KMS-11 (cell line): Measurements from ENCODE around the gene NBEAL1.

ENCODE experiments used
- H2AFZ ChIP-seq: fragments of 200-600 bp; sonication (generic); 2 replicates; pipeline ENCODE4 v1.6.1; 2016; ENCODE audit warnings: antibody characterized with exemption, mixed run types, low read depth
- H3K27ac ChIP-seq: fragments of 200-600 bp; sonication (generic); 2 replicates; pipeline ENCODE4 v1.6.1; 2016; ENCODE audit warnings: mild to moderate bottlenecking, mixed run types
- H3K27me3 ChIP-seq: fragments of 200-600 bp; sonication (generic); 2 replicates; pipeline ENCODE4 v1.6.1; 2017; ENCODE audit warnings: mild to moderate bottlenecking, low read depth, mixed run types, moderate library complexity; ENCODE audit not compliant: insufficient read depth
- H3K36me3 ChIP-seq: fragments of 200-600 bp; sonication (generic); 2 replicates; pipeline ENCODE4 v1.6.1; 2017; ENCODE audit warnings: mild to moderate bottlenecking, mixed run types; ENCODE audit not compliant: insufficient read depth
- H3K4me1 ChIP-seq: fragments of 200-600 bp; sonication (generic); 2 replicates; pipeline ENCODE4 v1.6.1; 2016; ENCODE audit warnings: mild to moderate bottlenecking, low read depth, mixed run types; ENCODE audit not compliant: poor library complexity, severe bottlenecking
- H3K4me2 ChIP-seq: fragments of 200-600 bp; sonication (generic); 2 replicates; pipeline ENCODE4 v1.7.0; 2016; ENCODE audit warnings: mild to moderate bottlenecking, mixed run types
- H3K4me3 ChIP-seq: fragments of 200-600 bp; sonication (generic); IDR thresholded peaks from 2 replicates; pipeline ENCODE4 v1.6.1; 2017; ENCODE audit warnings: low read depth, low read length, mixed read lengths; ENCODE audit not compliant: insufficient read depth
- H3K79me2 ChIP-seq: fragments of 200-600 bp; sonication (generic); 2 replicates; pipeline ENCODE4 v1.6.1; 2016; ENCODE audit warnings: low read depth, mixed run types; ENCODE audit not compliant: insufficient read depth
- H3K9ac ChIP-seq: fragments of 200-600 bp; sonication (generic); 2 replicates; pipeline ENCODE4 v1.6.1; 2016; ENCODE audit warnings: mild to moderate bottlenecking, mixed run types
- H4K20me1 ChIP-seq: fragments of 200-600 bp; sonication (generic); 2 replicates; pipeline ENCODE4 v1.6.1; 2016; ENCODE audit warnings: mild to moderate bottlenecking, mixed run types; ENCODE audit not compliant: insufficient read depth
- TF ChIP-seq, protein P1 (sequence below): fragments of 200-600 bp; sonication (generic); conservative IDR thresholded peaks from 2 replicates; pipeline ENCODE4 v1.6.1; 2017; ENCODE audit warnings: low read depth, mild to moderate bottlenecking, antibody characterized with exemption, low read length, moderate library complexity, mixed read lengths

Gene NBEAL1

DNA sequence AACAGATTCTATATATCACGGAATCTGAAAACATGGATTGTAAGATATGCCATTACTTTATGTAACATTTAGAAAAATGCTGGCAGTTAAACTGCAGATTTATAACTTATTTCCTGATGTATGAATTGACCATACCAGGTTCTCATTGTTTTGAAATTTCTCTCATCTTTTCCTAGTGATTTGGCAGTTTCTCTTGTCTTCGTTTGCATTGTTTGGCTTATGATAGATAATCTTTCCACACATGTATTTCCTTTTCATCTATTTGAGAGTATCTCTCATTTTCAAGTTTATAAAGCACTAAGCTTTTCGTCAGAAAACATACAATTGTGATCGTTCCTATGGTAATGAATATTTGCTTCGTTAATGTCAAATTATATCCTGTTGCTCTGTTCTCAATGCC is 16.3 kb downstream of the NBEAL1 start:
- no peak overlapping the region for H3K9ac ChIP-seq
- no peak overlapping the region for H2AFZ ChIP-seq
- H4K20me1 ChIP-seq: no peaks in the 10 kb centered on the region
- no peaks in the 10 kb centered on the region for H3K27me3 ChIP-seq
- H3K4me3 ChIP-seq: no peak overlapping the region
- H3K36me3 ChIP-seq: no peaks in the 10 kb centered on the region
- H3K79me2 ChIP-seq: no peaks in the 10 kb centered on the region
- H3K27ac ChIP-seq: no peak overlapping the region
- peaks cover 6% of the 10 kb centered on the region for H3K4me1 ChIP-seq
- no peak overlapping the region for H3K4me2 ChIP-seq
- TF ChIP-seq, protein P1, sequence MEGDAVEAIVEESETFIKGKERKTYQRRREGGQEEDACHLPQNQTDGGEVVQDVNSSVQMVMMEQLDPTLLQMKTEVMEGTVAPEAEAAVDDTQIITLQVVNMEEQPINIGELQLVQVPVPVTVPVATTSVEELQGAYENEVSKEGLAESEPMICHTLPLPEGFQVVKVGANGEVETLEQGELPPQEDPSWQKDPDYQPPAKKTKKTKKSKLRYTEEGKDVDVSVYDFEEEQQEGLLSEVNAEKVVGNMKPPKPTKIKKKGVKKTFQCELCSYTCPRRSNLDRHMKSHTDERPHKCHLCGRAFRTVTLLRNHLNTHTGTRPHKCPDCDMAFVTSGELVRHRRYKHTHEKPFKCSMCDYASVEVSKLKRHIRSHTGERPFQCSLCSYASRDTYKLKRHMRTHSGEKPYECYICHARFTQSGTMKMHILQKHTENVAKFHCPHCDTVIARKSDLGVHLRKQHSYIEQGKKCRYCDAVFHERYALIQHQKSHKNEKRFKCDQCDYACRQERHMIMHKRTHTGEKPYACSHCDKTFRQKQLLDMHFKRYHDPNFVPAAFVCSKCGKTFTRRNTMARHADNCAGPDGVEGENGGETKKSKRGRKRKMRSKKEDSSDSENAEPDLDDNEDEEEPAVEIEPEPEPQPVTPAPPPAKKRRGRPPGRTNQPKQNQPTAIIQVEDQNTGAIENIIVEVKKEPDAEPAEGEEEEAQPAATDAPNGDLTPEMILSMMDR: no peak

DNA sequence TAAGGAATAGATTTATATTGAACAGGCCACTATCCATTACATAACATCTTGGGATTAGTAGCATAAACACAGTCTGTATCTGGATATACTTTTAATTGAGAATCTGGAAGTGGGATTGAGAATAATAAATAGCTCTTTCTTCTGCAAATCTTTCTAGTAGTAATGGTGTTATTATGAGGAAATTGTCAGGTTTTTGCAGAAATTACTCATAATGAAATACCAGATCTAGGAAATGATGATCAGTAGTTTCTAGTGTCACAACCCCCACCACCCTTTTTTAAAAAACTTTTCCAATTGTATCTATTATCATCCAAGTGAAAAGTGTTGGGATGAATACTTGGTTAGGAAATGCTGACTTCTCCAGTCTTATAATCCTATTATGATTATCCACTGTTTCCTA is 18.7 kb downstream of the NBEAL1 start:
- no peaks in the 10 kb centered on the region for H3K79me2 ChIP-seq
- H4K20me1 ChIP-seq: no peaks in the 10 kb centered on the region
- TF ChIP-seq, protein P1: no peak
- no peak overlapping the region for H3K4me3 ChIP-seq
- no peak overlapping the region for H3K4me2 ChIP-seq
- H3K36me3 ChIP-seq: no peaks in the 10 kb centered on the region
- no peak overlapping the region for H3K27ac ChIP-seq
- H2AFZ ChIP-seq: no peak overlapping the region
- no peak overlapping the region for H3K9ac ChIP-seq
- peaks cover 6% of the 10 kb centered on the region for H3K4me1 ChIP-seq
- no peaks in the 10 kb centered on the region for H3K27me3 ChIP-seq

DNA sequence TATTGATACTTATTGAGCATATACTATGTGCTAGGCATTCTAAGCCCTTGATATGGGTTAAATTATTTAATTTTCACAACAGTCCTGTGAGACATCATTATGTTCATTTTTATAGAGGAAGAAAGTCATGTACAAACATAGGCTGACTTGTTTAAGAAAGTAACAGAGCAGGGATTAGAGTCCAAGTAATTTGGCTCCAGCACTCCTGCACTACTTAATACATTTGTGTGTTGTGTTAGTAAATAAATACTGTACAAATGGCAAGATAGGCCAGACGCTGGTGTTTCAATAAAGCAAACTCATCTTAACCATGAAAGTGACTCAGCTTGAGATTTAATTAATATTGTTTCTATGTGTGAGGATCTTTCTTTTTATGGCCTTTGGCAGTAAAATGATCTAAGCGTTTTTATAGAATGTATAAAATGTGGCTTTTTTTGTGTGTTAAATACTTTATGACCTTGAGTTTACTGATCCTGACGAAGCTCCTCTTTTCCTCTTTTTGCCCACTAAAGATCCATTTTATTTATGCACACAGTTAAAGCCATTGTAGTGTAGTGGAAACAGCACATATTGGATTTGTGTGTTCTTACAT is 21.3 kb downstream of the NBEAL1 start:
- Histone ChIP-seq H2AFZ (no peak overlapping the region), H3K4me1 (peaks cover 6% of the 10 kb centered on the region), H3K36me3 (no peaks in the 10 kb centered on the region), H4K20me1 (no peaks in the 10 kb centered on the region), H3K79me2 (no peaks in the 10 kb centered on the region), H3K4me3 (no peak overlapping the region), H3K9ac (no peak overlapping the region), H3K27me3 (no peaks in the 10 kb centered on the region), H3K4me2 (no peak overlapping the region), H3K27ac (no peak overlapping the region)
- TF ChIP-seq, protein P1: no peak

DNA sequence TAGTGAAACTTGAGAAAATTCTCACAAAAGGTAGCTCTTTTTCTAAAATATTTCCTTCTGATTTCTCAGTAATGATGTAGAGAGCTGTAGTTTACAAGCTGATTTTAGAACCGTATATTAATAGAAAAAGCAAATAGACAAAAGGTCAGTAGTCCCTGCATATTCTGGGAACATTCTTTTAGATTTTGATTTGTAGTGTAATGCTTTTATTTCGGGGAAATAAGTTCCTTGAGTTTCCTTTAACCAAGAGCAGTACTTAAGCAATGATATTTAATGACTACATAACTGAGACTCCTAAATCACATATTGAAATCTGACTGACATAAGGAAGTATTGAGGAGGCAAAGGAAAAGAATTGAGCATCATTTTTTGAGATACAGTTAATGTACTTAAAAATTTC is 22.4 kb downstream of the NBEAL1 start:
- Histone ChIP-seq H3K4me3 (no peak overlapping the region), H3K4me1 (peaks cover 6% of the 10 kb centered on the region), H3K9ac (no peak overlapping the region), H3K27me3 (no peaks in the 10 kb centered on the region), H4K20me1 (no peaks in the 10 kb centered on the region), H3K27ac (no peak overlapping the region), H3K79me2 (no peaks in the 10 kb centered on the region), H3K36me3 (no peaks in the 10 kb centered on the region), H3K4me2 (no peak overlapping the region), H2AFZ (no peak overlapping the region)
- TF ChIP-seq, protein P1: no peak
